ENCODE measurements around the gene LCNL1.

- TF ChIP-seq CTCF (IDR thresholded peaks at IDR 0.05; ENCODE audit: poor library complexity) (no peak), EZH2 (IDR thresholded peaks at IDR 0.05; ENCODE audit: borderline replicate concordance) (no peak)
Measured at GRCh38 chr9:136972335-136972734, 10.5 kb upstream of the LCNL1 start.

Measured in hepatocyte (in vitro differentiated cells).